Effector CD8-positive, alpha-beta T cell (primary cell): ENCODE results near the gene GALNT17.

ENCODE experiments used
- DNase-seq: peaks from one replicate; lab custom pipeline; 2025; lab: John Stamatoyannopoulos, UW

GALNT17 gene

DNA sequence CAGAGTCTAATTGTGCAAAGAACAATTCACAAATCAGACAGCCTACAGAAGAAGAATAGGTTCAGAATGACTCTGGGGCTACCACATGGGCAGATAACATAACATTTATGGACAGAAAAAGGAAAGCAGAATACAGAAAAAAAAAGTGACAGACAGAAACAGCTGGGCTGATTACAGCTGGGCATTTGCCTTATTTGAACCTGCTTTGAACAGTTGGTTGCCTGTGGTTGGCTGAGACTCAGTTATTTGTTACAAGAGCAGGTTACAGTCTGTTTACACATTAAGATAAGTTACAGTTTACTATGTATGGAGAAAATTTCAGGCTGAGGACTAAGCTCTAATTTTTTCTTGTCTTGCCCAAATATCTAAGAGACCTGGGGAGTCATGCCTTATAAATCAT lies 327.2 kb downstream of the GALNT17 start:
- no peak for DNase-seq

- DNase-seq: no peak
Measured at GRCh38 chr7:71461572-71461971, 329.6 kb downstream of the GALNT17 start.

DNA sequence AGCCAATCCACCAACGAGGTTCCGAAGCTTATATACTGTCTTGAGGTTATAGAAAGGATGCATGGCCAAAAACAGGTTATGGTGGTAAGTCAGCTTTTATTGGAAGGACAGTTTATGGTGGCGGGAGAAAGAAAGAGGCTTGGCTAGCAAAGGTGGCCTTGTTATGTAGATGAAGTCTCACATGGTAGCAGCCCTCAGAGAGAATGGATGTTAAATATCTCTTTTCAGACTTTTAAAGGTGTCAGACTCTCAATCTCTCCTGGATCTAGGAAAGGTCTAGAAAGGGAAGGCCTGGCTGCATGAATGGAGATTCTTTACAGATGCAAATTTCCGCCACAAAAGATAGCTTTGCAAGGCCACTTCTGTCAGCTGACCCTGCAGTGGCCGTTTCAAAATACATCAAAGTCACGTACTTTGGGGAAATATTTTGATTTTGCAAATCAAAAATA lies 333.8 kb downstream of the GALNT17 start:
- no peak for DNase-seq

- no peak for DNase-seq
Measured at GRCh38 chr7:71466448-71467145, 334.7 kb downstream of the GALNT17 start.

DNA sequence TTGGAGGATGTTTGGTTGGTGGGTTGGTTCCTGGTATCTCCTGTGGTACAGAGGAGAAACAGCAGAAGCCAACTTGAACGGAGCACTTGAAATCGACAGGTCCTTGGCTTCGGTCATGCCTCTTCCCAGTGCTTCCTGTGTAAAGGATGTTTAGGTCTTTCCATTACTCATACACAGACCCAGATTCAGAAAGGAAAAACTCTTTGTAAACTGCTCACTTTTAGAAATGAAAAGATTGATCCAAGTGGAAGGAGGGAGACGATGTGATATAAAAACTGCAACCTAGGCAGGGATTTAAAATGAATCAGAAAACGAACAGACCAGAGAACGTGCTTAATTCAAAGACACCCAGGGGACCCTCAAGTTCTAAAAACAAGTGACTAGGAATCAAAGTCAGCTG lies 338.4 kb downstream of the GALNT17 start:
- DNase-seq: no peak

- DNase-seq: no peak
Measured at GRCh38 chr7:71470830-71471229, 338.9 kb downstream of the GALNT17 start.

DNA sequence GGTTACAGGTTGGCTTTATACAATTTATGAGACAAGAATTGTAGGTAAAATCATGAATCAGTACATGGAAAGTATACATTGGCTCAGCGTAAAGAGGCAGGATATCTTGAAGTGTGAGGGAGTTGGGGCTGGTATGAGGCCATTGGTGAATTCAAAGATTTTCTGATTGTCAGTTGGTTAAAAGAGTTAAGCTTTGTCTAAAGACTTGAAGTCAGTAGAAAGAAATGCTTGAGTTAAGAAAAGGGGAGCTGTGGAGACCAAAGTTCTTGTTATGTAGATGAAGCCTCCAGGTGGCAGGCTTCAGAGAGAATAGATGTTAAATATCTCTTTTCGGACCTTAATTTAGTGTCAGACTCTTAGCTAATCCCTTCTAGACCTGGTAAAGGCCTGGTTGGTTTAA lies 341.0 kb downstream of the GALNT17 start:
- DNase-seq: no peak

- no peak for DNase-seq
Measured at GRCh38 chr7:71473366-71473967, 341.5 kb downstream of the GALNT17 start.

DNA sequence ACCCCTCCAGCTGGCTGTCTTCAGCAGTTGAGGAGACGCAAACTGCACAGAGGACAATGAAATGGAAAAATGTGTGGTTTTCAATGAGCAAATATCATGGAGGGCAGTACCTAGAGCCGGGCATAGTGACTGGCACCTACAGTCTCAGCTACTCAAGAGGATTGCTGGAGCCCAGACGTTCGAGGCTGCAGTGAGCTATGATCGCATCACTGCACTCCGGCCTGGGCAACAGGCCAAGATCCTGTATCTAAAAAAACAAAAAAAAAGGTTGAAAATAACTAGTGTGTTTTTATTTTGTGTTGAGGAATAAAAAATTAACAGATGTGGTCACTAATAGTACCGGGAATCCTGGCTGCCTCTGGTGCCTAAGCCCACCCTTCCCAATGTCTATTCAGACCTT lies 345.5 kb downstream of the GALNT17 start:
- DNase-seq: no peak

DNA sequence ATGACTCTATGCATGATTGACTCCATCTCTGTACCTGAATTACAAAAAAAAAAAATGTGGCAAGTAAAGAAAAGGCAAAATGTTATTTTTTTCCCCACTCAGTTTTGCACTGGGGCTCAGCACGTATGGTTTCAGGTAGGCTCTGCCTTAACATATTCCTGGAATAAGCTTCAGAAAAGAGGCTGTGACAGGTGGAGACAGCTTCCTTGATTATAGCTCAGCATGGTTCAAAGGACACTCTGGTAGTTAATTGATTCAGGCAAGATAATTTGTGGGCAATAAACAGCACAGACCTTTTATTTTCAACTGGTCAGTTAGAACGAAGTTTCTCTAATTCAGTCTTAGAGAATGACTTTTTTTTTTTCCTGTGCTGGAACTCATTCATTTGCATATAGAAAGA lies 347.3 kb downstream of the GALNT17 start:
- DNase-seq: no peak

- no peak for DNase-seq
Measured at GRCh38 chr7:71480791-71481190, 348.8 kb downstream of the GALNT17 start.

DNA sequence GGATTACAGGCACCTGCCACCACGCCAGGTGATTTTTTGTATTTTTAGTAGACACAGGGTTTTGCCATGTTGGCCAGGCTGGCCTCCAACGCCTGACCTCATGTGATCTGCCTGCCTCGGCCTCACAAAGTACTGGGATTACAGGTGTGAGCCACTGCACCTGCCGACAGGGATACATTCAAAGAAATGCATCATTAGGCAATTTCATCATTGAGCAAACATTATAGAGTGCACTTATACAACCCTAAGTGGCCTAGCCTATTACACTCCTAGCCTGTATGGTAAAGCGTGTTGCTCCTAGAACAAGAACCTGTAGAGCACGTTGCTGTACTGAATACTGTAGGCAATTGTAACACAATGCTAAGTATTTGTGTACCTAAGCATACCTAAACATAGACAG lies 350.3 kb downstream of the GALNT17 start:
- no peak for DNase-seq

DNA sequence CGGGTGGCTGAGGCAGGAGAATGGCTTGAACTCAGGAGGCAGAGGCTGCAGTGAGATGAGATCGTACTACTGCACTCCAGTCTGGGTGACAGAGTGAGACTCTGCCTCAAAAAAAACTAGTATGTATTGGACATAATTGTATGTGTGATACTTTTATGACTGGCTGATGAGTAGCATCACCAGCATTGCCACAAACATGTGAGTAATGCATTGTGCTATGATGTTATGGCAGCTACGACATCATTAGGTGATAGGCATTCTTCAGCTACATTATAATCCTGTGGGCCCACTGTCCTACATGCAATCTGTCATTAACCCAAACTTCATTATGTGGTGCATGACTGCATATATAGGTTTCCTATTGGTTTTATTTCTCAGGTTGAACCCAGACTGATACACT lies 352.4 kb downstream of the GALNT17 start:
- no peak for DNase-seq

GRCh38 chr7:71485586-71485985 lies 353.6 kb downstream of the GALNT17 start:
- no peak for DNase-seq

DNA sequence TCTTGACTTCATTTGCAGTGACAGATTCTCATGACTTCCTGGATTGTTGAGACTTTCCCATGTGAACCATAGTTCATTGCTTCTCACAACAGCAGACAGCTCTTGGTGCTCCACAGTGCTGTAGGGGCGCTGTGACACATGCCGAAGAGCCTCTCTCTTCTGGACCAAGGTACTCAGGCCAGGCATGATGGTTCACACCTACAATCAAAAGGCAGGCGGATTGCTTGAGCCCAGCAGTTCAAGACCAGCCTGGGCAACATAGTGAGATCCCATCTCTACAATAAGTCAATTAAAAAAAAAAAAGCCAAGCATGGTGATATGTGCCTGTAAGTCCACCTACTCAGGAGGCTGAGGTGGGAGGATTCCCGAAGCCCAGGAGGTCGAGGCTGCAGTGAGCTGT lies 354.5 kb downstream of the GALNT17 start:
- no peak for DNase-seq

DNA sequence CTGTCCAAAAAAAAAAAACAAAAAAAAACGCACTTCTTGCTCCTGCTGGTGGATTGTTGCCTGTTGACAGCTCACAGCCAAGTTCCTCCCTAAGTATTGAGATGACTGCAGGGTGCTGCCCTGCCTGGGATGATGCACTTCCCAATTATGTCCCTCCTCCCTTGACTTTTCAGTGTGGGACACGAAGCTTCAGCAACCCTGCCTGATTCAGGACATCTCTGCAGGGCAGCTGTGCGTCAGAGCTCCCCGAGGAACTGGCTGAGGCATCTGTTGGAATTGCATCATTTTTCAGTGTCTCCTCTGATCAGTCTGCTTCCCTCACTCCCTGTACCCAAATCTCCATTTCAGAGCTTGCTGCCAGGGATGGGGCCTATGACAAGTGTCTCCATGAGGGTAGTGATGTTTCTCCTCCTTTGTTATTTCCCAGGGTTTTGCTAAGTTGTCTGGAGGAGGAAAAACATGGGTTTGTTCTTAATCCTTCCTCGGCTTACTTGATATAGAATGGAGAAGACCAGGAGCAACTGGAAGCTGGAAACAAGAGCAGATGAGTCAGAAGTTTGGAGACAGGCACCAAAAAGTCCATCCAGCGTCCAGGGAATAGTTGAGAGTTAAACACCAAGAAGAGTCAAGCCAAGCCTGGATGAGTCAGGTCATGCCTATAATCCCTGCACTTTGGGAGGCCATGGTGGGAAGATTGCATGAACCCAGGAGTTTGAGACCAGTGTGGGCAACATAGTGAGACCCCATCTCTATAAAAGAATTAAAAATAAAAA lies 355.1 kb downstream of the GALNT17 start:
- DNase-seq: no peak

DNA sequence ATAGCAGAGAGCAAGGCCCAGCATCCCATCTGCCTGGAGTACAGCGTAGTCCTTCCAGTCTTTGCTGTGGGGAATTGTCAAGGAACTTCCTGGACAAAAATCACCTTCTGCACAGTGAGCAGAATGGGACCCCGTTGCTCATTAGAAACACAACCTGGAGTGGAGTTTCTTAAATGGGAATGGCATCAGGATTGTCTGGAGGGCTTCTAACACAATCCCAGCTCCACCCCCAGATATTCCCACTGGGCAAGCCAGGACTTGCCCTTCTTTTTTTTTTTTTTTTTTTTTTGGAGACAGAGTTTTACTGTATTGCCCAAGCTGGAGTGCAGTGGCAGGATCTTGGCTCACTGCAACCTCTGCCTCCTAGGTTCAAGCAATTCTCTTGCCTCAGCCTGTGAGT lies 356.4 kb downstream of the GALNT17 start:
- no peak for DNase-seq

DNA sequence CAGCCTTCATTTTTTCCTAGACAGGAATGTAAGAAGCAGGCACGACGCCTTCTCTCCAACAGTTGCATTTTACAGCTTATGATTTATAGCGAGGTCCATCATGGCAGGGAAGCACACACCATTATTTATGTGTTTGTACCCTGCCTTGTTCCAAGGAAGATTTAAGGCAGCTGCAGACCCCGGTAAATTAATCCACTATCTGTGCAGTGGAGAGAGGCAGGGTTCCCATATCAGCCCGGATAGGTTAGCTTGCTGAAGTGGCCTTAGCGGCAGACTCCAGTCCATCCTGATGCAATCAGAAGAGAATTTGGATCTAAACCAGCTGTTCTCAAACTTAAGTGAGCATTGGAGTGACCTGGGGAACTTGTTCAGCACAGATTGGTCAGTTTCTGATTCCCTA lies 359.4 kb downstream of the GALNT17 start:
- no peak for DNase-seq

- no peak for DNase-seq
Measured at GRCh38 chr7:71495828-71496227, 363.9 kb downstream of the GALNT17 start.

- no peak for DNase-seq
Measured at GRCh38 chr7:71497256-71497946, 365.5 kb downstream of the GALNT17 start.

DNA sequence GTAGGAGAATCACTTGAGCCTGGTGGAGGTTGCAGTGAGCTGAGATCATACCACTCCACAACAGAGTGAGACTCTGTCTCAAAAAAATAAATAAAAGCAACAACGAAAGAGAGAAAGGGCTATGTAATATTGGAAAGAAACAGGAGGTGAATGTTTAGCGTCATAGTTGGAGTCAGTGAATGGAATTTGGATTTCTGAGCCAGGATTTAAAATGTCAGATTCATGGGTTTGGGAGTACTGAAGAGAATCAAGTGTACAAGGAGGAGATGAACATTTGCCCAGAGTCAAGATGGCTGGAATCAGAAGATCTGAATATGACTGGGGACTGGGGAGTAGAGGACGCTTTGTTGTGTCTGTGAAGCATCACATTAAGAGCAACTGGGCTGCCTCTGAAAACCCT lies 366.4 kb downstream of the GALNT17 start:
- no peak for DNase-seq

DNA sequence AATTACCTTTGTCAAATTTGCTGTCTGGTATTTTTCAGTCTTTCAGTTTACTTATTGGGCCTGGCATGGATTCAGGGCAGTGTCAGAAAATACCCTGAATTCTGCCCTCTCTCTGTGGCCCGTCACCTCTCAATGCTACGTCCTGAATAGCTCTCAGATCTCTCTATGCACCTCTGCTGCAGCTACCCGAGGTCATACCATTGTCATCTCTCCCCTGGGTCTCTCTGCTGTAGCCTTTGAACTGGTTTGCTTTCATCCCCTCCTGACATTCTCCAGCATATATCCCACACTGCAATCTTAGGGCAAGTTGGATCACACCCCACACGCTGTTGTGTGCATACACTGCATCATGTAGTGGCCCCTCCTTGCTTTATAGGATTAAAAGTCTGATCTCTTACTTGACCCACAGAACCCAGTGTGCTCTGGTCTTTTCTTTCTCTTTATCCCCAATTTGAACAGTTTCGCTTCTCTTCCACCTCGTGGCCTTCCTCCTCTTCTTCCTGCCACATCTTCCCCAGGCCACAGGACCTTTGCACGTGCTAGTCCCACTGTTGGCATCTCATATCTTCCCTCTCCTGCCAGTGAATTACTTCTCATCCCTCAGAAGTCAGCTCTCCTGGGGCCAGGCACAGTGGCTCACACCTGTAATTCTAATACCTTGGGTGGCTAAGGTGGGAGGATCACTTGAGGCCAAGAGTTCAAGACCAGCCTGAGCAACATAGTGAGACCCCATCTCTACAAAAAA lies 372.9 kb downstream of the GALNT17 start:
- no peak for DNase-seq
